ENCODE results near the gene TEAD4. TPM values are rescaled to one million over a fixed set of nuclear protein-coding genes. Genes with fewer than 3 reads are reported as not detected.

TEAD4 gene
- polyA plus RNA-seq, 6 donors from 2014 or later, result not detected

- Mint-ChIP-seq H3K9me3 (no peaks in the 10 kb centered on the region), H3K27ac (no peak overlapping the region), H3K27me3 (peaks cover 0 to 6% (median 0%) of the 10 kb centered on the region in 3 donors), H3K36me3 (no peaks in the 10 kb centered on the region), H3K4me1 (no peaks in the 10 kb centered on the region), H3K4me3 (no peak overlapping the region)
- ATAC-seq (ENCODE audit: low read depth in 2 of 2) (no peak), DNase-seq (no peak)
These were observed 55.4 kb downstream of the TEAD4 start for GRCh38 chr12:3014641-3015040.

GRCh38 chr12:3015356-3015755 is 56.2 kb downstream of the TEAD4 start:
- no peaks in the 10 kb centered on the region for H3K4me1 Mint-ChIP-seq
- H3K36me3 Mint-ChIP-seq, result no peaks in the 10 kb centered on the region
- ATAC-seq (ENCODE audit: low read depth in 2 of 2) (no peak), DNase-seq (no peak)
- no peak overlapping the region for H3K4me3 Mint-ChIP-seq
- peaks cover 0 to 6% (median 0%) of the 10 kb centered on the region in 3 donors for H3K27me3 Mint-ChIP-seq
- no peaks in the 10 kb centered on the region for H3K9me3 Mint-ChIP-seq
- H3K27ac Mint-ChIP-seq, result no peak overlapping the region

- Mint-ChIP-seq H3K36me3 (no peaks in the 10 kb centered on the region), H3K4me3 (no peak overlapping the region), H3K4me1 (no peaks in the 10 kb centered on the region), H3K9me3 (no peaks in the 10 kb centered on the region), H3K27ac (peak overlapping the region in 1 of 6 donors; percentile 37), H3K27me3 (peaks cover 0 to 6% (median 0%) of the 10 kb centered on the region in 3 donors)
- no peak for DNase-seq
- ATAC-seq (ENCODE audit: low read depth in 2 of 2), result no peak
These were observed 57.0 kb downstream of the TEAD4 start for GRCh38 chr12:3016191-3016590.

GRCh38 chr12:3017281-3017680 is 58.1 kb downstream of the TEAD4 start:
- Mint-ChIP-seq H3K27me3 (peaks cover 0 to 6% (median 0%) of the 10 kb centered on the region in 3 donors), H3K9me3 (no peaks in the 10 kb centered on the region), H3K4me1 (no peaks in the 10 kb centered on the region), H3K4me3 (no peak overlapping the region), H3K27ac (peak overlapping the region in 1 of 6 donors; percentile 78), H3K36me3 (no peaks in the 10 kb centered on the region)
- ATAC-seq (ENCODE audit: low read depth in 2 of 2) (no peak), DNase-seq (no peak)

GRCh38 chr12:3018284-3019004 is 59.2 kb downstream of the TEAD4 start:
- no peaks in the 10 kb centered on the region for H3K36me3 Mint-ChIP-seq
- no peaks in the 10 kb centered on the region for H3K4me1 Mint-ChIP-seq
- no peak for DNase-seq
- H3K4me3 Mint-ChIP-seq, result no peak overlapping the region
- no peak for ATAC-seq (ENCODE audit: low read depth in 2 of 2)
- peaks cover 0 to 2% (median 0%) of the 10 kb centered on the region in 7 donors for H3K9me3 Mint-ChIP-seq
- H3K27ac Mint-ChIP-seq, result peak overlapping the region in 1 of 6 donors; percentile 44
- peaks cover 0 to 6% (median 0%) of the 10 kb centered on the region in 3 donors for H3K27me3 Mint-ChIP-seq

GRCh38 chr12:3019005-3019680 is 59.9 kb downstream of the TEAD4 start:
- peaks cover 0 to 6% (median 0%) of the 10 kb centered on the region in 3 donors for H3K27me3 Mint-ChIP-seq
- no peaks in the 10 kb centered on the region for H3K36me3 Mint-ChIP-seq
- peak overlapping the region in 1 of 6 donors; percentile 5 for H3K27ac Mint-ChIP-seq
- DNase-seq (no peak), ATAC-seq (ENCODE audit: low read depth in 2 of 2) (no peak)
- H3K4me3 Mint-ChIP-seq, result no peak overlapping the region
- H3K4me1 Mint-ChIP-seq, result no peaks in the 10 kb centered on the region
- H3K9me3 Mint-ChIP-seq, result peaks cover 0 to 2% (median 0%) of the 10 kb centered on the region in 7 donors

GRCh38 chr12:3020399-3020798 is 61.2 kb downstream of the TEAD4 start:
- Mint-ChIP-seq H3K27me3 (peaks cover 0 to 2% (median 0%) of the 10 kb centered on the region in 3 donors), H3K36me3 (no peaks in the 10 kb centered on the region), H3K4me3 (no peak overlapping the region)

GRCh38 chr12:3020850-3021435 is 61.7 kb downstream of the TEAD4 start:
- H3K4me1 Mint-ChIP-seq, result no peaks in the 10 kb centered on the region
- no peak for DNase-seq
- H3K27ac Mint-ChIP-seq, result peak overlapping the region in 1 of 6 donors; percentile 61
- H3K4me3 Mint-ChIP-seq, result no peak overlapping the region
- no peaks in the 10 kb centered on the region for H3K27me3 Mint-ChIP-seq
- H3K9me3 Mint-ChIP-seq, result peaks cover 0 to 3% (median 0%) of the 10 kb centered on the region in 7 donors
- ATAC-seq (ENCODE audit: low read depth in 2 of 2), result no peak
- H3K36me3 Mint-ChIP-seq, result no peaks in the 10 kb centered on the region

More at GRCh38 chr12:3020399-3020798, 61.2 kb downstream of the TEAD4 start:
- Mint-ChIP-seq H3K4me1 (no peaks in the 10 kb centered on the region), H3K27ac (no peak overlapping the region), H3K9me3 (peaks cover 0 to 3% (median 0%) of the 10 kb centered on the region in 7 donors)
- ATAC-seq (ENCODE audit: low read depth in 2 of 2), result no peak
- DNase-seq, result no peak

GRCh38 chr12:3022411-3022810 is 63.2 kb downstream of the TEAD4 start:
- Mint-ChIP-seq H3K4me1 (no peaks in the 10 kb centered on the region), H3K9me3 (peaks cover 0 to 3% (median 0%) of the 10 kb centered on the region in 7 donors), H3K27ac (no peak overlapping the region), H3K36me3 (no peaks in the 10 kb centered on the region), H3K27me3 (no peaks in the 10 kb centered on the region), H3K4me3 (no peak overlapping the region)
- DNase-seq (no peak), ATAC-seq (ENCODE audit: low read depth in 2 of 2) (no peak)

GRCh38 chr12:3022961-3023360 is 63.8 kb downstream of the TEAD4 start:
- no peaks in the 10 kb centered on the region for H3K4me1 Mint-ChIP-seq
- no peak overlapping the region for H3K27ac Mint-ChIP-seq

GRCh38 chr12:3028108-3028507 is 68.9 kb downstream of the TEAD4 start:
- H3K27ac Mint-ChIP-seq, result no peak overlapping the region
- no peaks in the 10 kb centered on the region for H3K36me3 Mint-ChIP-seq
- no peak for DNase-seq
- H3K4me3 Mint-ChIP-seq, result no peak overlapping the region
- H3K27me3 Mint-ChIP-seq, result no peaks in the 10 kb centered on the region
- ATAC-seq (ENCODE audit: low read depth in 2 of 2), result no peak
- peaks cover 0 to 3% (median 0%) of the 10 kb centered on the region in 7 donors for H3K9me3 Mint-ChIP-seq
- no peaks in the 10 kb centered on the region for H3K4me1 Mint-ChIP-seq

More at GRCh38 chr12:3022961-3023360, 63.8 kb downstream of the TEAD4 start:
- peaks cover 0 to 3% (median 0%) of the 10 kb centered on the region in 7 donors for H3K9me3 Mint-ChIP-seq
- H3K36me3 Mint-ChIP-seq, result no peaks in the 10 kb centered on the region
- no peak overlapping the region for H3K4me3 Mint-ChIP-seq
- no peak for DNase-seq
- no peak for ATAC-seq (ENCODE audit: low read depth in 2 of 2)
- H3K27me3 Mint-ChIP-seq, result no peaks in the 10 kb centered on the region

GRCh38 chr12:3030821-3031429 is 71.7 kb downstream of the TEAD4 start:
- H3K9me3 Mint-ChIP-seq, result no peaks in the 10 kb centered on the region
- peaks cover 0 to 5% (median 0%) of the 10 kb centered on the region in 3 donors for H3K4me1 Mint-ChIP-seq
- no peak for ATAC-seq (ENCODE audit: low read depth in 2 of 2)
- DNase-seq, result no peak
- no peak overlapping the region for H3K4me3 Mint-ChIP-seq
- no peaks in the 10 kb centered on the region for H3K36me3 Mint-ChIP-seq
- no peak overlapping the region for H3K27ac Mint-ChIP-seq
- peaks cover 0 to 8% (median 0%) of the 10 kb centered on the region in 3 donors for H3K27me3 Mint-ChIP-seq

- peaks cover 0 to 5% (median 0%) of the 10 kb centered on the region in 3 donors for H3K4me1 Mint-ChIP-seq
- no peaks in the 10 kb centered on the region for H3K9me3 Mint-ChIP-seq
- no peak overlapping the region for H3K4me3 Mint-ChIP-seq
- no peak overlapping the region for H3K27ac Mint-ChIP-seq
- peaks cover 0 to 8% (median 0%) of the 10 kb centered on the region in 3 donors for H3K27me3 Mint-ChIP-seq
- no peaks in the 10 kb centered on the region for H3K36me3 Mint-ChIP-seq
- no peak for ATAC-seq (ENCODE audit: low read depth in 2 of 2)
- DNase-seq, result no peak
These were observed 73.0 kb downstream of the TEAD4 start for GRCh38 chr12:3032161-3032560.
